Activated CD4-positive, alpha-beta T cell treated with anti-CD3 and anti-CD28 coated beads for 24 hours (primary cell): Measurements from ENCODE around the gene ERVK3-1.
"Not testable (repeated sequence)": the region's sequence is repeated elsewhere in the genome, so short reads cannot be mapped to it uniquely, and the experiment has no call there.

Source experiments
- DNase-seq, 2 donors: peaks; one replicate each; pipeline ENCODE4 v3.0.0-alpha.2; 2020; ENCODE audit warnings: low read depth in 2 of 2

The ERVK3-1 gene

DNA sequence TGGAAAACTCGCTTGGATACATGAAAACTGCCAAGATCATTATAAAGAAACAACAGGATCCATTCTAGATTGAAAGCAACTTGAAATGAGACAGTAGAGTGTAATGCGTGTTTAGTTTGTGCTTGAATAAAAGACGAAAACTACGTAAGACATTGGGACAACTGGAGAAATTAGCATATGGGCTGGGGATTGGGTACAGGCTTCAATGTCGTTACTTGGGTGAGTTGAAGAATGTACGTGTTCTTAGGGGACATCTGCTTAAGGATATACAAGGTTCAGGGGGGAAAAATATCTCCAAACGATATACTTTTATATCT is 471 bp upstream of the ERVK3-1 start:
- no peak for DNase-seq

GRCh38 chr19:58305932-58306323 is 751 bp downstream of the ERVK3-1 start:
- DNase-seq: no peak

GRCh38 chr19:58307736-58308135 is 2.6 kb downstream of the ERVK3-1 start:
- DNase-seq: no peak

GRCh38 chr19:58310685-58311084 is 5.5 kb downstream of the ERVK3-1 start:
- DNase-seq: not testable (repeated sequence)

GRCh38 chr19:58311345-58311865 is 6.2 kb downstream of the ERVK3-1 start:
- DNase-seq: no peak

DNA sequence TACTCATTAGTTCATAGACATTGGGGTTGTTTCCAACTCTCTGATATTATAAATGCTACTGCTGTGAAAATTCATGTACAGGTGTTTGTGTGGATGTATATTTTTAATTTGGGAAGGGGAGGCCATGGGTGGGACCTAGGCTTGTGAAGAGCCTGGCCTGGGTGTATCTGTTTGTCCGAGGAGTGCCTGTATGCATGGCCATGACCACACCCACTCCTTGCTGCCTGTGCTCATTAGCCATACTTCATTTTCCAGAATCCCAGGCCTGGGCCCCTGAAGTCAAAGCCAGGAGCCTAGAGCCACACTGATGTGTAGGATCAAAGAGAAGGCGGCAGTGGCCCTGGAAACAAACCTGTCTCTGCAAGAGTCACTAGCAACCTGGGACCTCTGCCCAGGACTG is 10.4 kb downstream of the ERVK3-1 start:
- no peak for DNase-seq

- no peak for DNase-seq
These were observed 12.4 kb downstream of the ERVK3-1 start for GRCh38 chr19:58317476-58318072.

GRCh38 chr19:58318297-58318696 is 13.1 kb downstream of the ERVK3-1 start:
- DNase-seq: no peak

GRCh38 chr19:58319241-58319640 is 14.1 kb downstream of the ERVK3-1 start:
- no peak for DNase-seq

DNA sequence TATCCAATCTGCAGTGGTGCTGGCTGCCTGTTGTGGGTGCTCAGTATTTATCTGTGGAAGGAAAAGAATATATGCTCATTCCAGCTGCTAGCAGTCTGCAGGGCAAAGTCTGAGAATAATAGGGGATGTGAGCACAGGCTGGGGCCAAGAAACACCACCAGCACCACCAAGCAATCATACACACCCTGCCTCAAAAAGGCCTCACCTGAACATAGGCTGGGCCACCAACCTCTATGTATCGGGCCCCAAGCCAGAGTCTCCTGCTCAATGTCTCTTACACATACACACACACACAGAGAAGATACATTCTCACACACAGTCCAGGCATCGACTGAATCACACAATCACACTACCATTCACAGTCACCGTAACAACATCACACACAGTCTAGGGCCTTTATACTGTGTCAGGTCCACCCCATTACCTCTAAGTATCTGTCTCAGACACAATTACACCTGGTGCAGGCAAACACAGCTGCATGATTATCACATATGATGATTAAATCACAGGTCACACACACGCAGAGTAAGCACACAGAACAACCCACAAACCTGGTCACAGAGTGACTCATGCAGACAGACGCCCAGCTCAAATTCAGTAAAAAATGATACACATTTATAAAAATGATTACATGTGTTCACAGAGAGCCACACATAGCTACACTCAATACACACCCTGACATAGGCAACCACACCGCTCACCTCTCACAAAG is 20.3 kb downstream of the ERVK3-1 start:
- DNase-seq: no peak

- DNase-seq: no peak
These were observed 21.3 kb downstream of the ERVK3-1 start for GRCh38 chr19:58326501-58326913.

DNA sequence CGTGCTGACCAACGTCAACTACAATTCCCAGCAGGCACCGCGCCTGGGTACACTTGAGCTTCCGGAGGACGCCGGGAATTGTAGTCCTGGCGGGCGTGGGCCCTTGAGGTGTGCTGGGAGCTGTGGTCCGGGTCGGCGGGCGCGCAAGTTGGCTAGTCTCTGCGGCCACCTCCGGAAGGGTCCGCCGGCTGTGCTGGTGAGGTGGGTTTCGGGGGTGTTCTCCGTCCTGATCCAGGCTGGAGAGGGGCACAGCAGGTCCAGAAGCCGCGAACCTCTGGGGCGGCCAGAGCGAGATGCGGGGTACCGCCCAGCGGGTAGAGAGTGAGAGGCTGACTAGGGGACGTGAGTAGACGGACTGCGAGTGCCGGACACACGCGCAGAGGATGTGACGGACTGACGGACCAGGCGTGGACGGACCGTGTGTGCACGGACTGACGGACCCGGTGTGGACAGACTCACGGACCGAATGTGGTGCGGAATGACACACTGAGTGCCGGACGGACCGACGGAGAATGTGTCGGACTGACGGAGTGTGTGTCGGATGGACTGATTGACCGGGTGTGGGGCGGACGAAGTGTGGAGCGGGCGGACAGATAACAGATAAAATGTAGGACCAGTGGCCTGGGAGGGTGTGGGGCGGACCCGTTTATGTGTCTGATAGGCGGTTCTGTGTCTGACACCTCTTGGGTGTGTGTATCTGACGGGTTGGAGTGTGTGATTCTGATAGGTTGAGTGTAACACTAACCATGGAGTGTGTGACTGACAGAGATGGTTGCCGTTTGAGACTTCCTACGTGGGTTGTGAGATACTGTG is 21.9 kb downstream of the ERVK3-1 start, which contains the start of gene ZSCAN22:
ZSCAN22 (plus strand) TSS at position 81 of the 813 bp plus-strand sequence. CDS start 7,809 bp downstream, outside the sequence.
- peak; percentile 79 to 90 for DNase-seq

DNA sequence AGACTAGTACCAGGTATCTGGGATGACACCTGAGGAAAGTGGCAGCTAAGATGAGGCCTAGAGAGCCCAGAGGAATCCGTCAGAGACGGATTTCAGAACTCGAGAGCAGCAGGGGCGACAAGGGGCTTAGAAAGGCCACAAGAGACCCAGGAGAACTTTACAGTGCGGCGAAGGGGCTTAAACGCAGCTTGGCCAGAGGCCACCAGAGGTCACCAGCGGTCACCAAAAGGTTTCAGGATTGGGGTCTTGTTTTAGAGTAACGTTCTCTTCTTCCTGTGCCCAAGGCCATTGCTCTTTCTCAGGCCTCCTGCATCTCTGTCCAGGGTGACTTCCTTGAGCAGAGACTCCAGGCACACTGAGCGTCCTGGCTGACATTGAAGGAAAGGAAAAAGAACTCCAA is 23.8 kb downstream of the ERVK3-1 start:
- no peak for DNase-seq

DNA sequence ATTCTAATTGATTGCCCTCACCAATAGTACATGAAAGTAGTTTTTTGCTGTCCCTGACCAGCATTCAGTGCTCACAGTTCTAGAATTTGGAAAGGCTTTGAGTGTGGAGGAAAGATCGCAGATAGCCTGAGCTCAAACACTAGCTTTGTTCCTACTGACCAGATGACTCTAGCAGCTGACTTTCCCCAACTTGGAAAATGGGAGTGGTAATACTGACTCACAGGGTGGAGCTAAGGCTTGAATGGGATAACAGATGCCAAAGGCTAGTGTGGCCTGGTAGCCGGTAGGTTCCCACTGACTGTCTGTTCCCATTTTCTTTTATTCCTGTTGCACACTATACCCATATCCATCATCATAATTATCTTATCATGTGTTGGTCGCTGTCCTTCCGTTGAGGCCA is 25.3 kb downstream of the ERVK3-1 start:
- no peak for DNase-seq

DNA sequence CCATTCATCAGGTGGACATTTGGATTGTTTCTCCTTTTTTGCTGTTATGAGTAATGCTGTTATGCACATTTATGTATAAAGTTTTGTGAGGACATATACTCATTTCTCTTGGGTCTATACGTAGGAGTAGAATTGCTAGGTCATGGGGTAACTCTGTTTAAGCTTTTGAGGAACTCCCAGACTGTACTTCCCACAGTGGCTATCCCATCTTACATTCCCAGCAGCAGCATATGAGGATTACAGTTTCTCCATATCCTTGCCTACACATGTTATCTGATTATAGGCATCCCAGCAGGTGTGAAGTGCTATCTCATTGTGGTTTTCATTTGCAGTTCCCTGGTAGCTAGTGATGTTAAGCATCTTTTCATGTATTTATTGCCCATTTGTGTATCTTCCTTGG is 27.5 kb downstream of the ERVK3-1 start:
- no peak for DNase-seq

DNA sequence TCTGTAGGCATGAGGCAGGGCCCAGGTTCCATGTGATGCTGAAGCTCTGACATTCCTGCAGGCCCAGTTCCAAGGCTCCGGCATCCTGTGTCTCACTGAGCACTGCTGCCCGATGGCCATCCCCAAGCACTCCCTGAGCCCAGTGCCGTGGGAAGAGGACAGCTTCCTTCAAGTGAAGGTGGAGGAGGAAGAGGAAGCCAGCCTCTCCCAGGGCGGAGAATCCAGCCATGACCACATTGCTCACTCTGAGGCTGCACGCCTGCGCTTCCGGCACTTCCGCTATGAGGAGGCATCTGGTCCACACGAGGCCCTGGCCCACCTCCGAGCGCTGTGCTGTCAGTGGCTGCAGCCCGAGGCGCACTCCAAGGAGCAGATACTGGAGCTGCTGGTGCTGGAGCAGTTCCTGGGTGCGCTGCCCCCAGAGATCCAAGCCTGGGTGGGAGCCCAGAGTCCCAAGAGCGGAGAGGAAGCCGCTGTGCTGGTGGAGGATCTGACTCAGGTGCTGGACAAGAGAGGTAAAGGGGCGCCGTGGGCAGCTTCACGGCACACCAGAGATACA is 29.6 kb downstream of the ERVK3-1 start:
- DNase-seq: no peak

- no peak for DNase-seq
These were observed 30.5 kb downstream of the ERVK3-1 start for GRCh38 chr19:58335630-58336029.

DNA sequence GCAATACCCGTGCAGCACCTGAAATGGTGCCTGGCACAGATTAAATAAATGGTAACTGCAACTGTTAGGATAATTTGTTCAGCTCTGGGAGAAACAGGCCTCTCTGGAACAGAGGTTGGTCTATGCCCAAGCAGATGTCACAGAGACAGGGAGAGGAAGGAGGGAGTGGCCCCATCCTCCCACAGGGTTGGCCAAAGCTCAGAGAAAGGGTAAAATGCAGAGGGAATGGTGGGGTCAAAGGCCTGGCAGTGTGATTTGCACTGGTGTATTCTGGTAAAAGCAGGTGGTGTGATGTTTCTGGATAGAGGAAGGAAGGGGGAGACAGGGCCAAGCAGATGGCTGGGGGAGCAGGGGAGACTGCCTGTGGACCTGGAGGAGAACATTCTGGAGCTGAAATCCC is 31.0 kb downstream of the ERVK3-1 start:
- DNase-seq: no peak

DNA sequence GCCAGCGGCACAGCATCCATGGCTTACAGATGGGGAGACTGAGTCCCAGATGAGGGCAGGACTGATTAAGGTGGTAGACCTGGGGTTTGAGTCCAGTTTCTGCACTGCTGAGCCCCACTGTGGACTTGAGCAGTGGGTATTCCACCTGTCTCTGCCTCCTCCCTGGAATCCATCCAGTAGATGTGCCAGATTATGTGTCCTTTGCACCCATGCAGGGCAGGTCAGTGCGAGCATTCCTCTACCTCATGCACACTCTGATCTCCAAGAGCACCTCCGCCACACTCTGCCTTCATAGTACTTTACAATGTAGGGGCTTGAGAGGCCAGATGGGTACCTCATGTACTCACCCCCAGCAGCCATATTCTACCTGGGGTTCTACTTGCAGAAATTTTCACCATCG is 31.6 kb downstream of the ERVK3-1 start:
- DNase-seq: no peak

DNA sequence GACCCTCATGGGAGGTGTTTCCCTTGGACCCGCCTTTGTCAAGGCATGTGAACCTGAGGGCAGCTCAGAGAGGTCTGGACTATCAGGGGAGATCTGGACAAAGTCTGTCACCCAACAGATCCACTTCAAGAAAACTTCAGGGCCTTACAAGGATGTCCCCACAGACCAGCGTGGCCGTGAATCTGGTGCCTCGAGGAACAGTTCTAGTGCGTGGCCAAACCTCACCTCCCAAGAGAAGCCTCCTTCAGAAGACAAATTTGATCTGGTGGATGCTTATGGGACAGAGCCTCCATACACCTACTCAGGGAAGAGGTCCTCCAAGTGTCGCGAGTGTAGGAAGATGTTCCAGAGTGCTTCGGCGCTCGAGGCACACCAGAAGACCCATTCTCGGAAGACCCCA is 33.2 kb downstream of the ERVK3-1 start:
- no peak for DNase-seq

DNA sequence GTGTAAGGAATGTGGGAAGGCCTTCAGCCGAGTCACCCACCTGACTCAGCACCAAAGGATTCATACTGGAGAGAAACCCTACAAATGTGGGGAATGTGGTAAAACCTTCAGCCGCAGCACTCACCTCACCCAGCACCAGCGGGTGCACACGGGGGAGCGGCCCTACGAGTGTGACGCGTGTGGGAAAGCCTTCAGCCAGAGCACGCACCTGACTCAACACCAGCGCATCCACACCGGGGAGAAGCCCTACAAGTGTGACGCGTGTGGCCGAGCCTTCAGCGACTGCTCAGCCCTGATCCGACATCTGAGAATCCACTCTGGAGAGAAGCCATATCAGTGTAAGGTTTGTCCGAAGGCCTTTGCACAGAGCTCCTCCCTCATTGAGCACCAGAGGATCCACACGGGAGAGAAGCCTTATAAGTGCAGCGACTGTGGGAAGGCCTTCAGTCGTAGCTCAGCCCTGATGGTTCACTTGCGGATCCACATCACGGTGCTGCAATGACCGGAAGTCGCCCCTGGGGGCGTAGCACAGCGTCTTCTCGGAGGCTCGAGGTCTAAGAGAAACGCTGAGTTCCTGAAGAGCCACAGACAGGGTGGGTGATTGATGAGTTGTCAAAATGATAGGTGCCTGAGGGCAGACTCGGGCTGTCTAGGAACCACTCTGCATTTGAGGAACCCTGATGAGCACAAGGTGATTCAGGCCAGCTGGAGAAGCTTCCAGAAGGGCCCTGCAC is 33.8 kb downstream of the ERVK3-1 start:
- DNase-seq: no peak

DNA sequence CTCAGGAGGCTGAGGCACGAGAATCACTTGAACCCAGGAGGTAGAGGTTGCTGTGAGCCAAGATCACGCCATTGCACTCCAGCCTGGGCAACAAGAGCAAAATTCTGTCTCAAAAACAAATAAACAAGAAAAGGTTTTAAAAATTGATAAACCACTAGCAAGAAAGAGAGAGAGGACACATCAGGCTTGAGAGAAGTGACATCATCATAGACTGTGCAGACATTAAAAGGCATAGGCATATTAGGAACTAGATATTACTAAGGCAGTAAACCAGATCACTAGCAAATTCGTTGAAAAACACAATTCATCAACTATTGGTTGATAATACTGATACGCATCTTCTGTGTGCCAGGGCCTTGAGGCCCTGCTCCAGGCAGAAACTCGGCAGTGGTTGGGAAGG is 40.4 kb downstream of the ERVK3-1 start:
- no peak for DNase-seq
